Liver (tissue), 9 donors: ENCODE data around the gene CEP68. TPM values are rescaled to one million over a fixed set of nuclear protein-coding genes. Genes with fewer than 3 reads are reported as not detected.
A peak's percentile ranks its signal among the peaks of the same experiment; 100 is the strongest.

Experiments
- DNase-seq: peaks from one replicate; pipeline ENCODE4 v3.0.0-alpha.2; 2017; ENCODE audit warnings: low spot score
- H3K27ac ChIP-seq, 2 donors: one replicate each; pipeline ENCODE4 v1.7.0; 2013; ENCODE audit warnings: inconsistent platforms in 2 of 2, low read length in 2 of 2, control low read depth in 1 of 2, low read depth in 1 of 2, mild to moderate bottlenecking in 1 of 2
- H3K27me3 ChIP-seq, 4 donors: one replicate each; pipeline versions ENCODE4 v1.6.1 to v1.7.0; 2013; ENCODE audit warnings: low read length in 3 of 4, inconsistent platforms in 1 of 4, mild to moderate bottlenecking in 1 of 4, moderate library complexity in 1 of 4; ENCODE audit not compliant: control insufficient read depth in 4 of 4, insufficient read depth in 4 of 4
- H3K36me3 ChIP-seq, 4 donors: one replicate each; pipeline versions ENCODE4 v1.6.1 to v1.7.0; 2013; ENCODE audit warnings: low read length in 3 of 4, mild to moderate bottlenecking in 3 of 4, low read depth in 1 of 4, moderate library complexity in 1 of 4; ENCODE audit not compliant: control insufficient read depth in 4 of 4, insufficient read depth in 3 of 4
- H3K4me1 ChIP-seq, 4 donors: one replicate each; pipeline versions ENCODE4 v1.6.1 to v1.7.0; 2013; ENCODE audit warnings: low read length in 3 of 4, mild to moderate bottlenecking in 3 of 4, moderate library complexity in 1 of 4; ENCODE audit not compliant: control insufficient read depth in 4 of 4, insufficient read depth in 4 of 4
- H3K4me3 ChIP-seq, 3 donors: one replicate each; pipeline versions ENCODE4 v1.6.1 to v1.7.0; 2013; ENCODE audit warnings: low read length in 3 of 3, control low read depth in 1 of 3, low read depth in 1 of 3, mild to moderate bottlenecking in 1 of 3
- H3K9ac ChIP-seq, 2 donors: one replicate each; pipeline ENCODE4 v1.7.0; 2013; ENCODE audit warnings: low read length in 2 of 2, mild to moderate bottlenecking in 2 of 2, moderate library complexity in 2 of 2, control low read depth in 1 of 2, low read depth in 1 of 2
- H3K9me3 ChIP-seq, 4 donors: one replicate each; pipeline versions ENCODE4 v1.6.1 to v1.7.0; 2013; ENCODE audit warnings: low read length in 3 of 4; ENCODE audit not compliant: control insufficient read depth in 4 of 4
- EGR1 ChIP-seq, 2 donors: IDR thresholded peaks; 2 replicates each; pipeline ENCODE4 v1.6.1; 2016 to 2018; ENCODE audit warnings: antibody characterized with exemption in 2 of 2, low read depth in 2 of 2
- FOXA1 ChIP-seq: IDR thresholded peaks from 2 replicates; pipeline ENCODE4 v1.6.1; 2016; ENCODE audit warnings: antibody characterized with exemption
- FOXA2 ChIP-seq: IDR thresholded peaks from 2 replicates; pipeline ENCODE4 v1.6.1; 2016; ENCODE audit warnings: antibody characterized with exemption
- GABPA ChIP-seq, 2 donors: IDR thresholded peaks in 1 of 2; conservative IDR thresholded peaks in 1 of 2; 2 replicates each; pipeline ENCODE4 v1.6.1; 2016; ENCODE audit warnings: antibody characterized with exemption in 2 of 2, mild to moderate bottlenecking in 1 of 2, moderate library complexity in 1 of 2
- HNF4A ChIP-seq, 2 donors: conservative IDR thresholded peaks; 2 replicates each; pipeline ENCODE4 v1.6.1; 2016; ENCODE audit warnings: antibody characterized with exemption in 2 of 2, mild to moderate bottlenecking in 2 of 2
- HNF4G ChIP-seq: IDR thresholded peaks from 2 replicates; pipeline ENCODE4 v1.6.1; 2016; ENCODE audit warnings: antibody characterized with exemption
- JUND ChIP-seq, 2 donors: IDR thresholded peaks; 2 replicates each; pipeline ENCODE4 v1.6.1; 2016; ENCODE audit warnings: antibody characterized with exemption in 2 of 2
- NR2F2 ChIP-seq: IDR thresholded peaks from 2 replicates; pipeline ENCODE4 v1.6.1; 2016; ENCODE audit warnings: antibody characterized with exemption
- RAD21 ChIP-seq, 2 donors: IDR thresholded peaks; 2 replicates each; pipeline ENCODE4 v1.6.1; 2016; ENCODE audit warnings: antibody characterized with exemption in 2 of 2, mild to moderate bottlenecking in 2 of 2
- RXRA ChIP-seq, 2 donors: IDR thresholded peaks; 2 replicates each; pipeline ENCODE4 v1.6.1; 2017 to 2018; ENCODE audit warnings: antibody characterized with exemption in 2 of 2, mild to moderate bottlenecking in 1 of 2
- SP1 ChIP-seq: IDR thresholded peaks from 2 replicates; pipeline ENCODE4 v1.6.1; 2018; ENCODE audit warnings: antibody characterized with exemption, mild to moderate bottlenecking
- TAF1 ChIP-seq: conservative IDR thresholded peaks from 2 replicates; pipeline ENCODE4 v1.6.1; 2016; ENCODE audit warnings: antibody characterized with exemption, mild to moderate bottlenecking
- YY1 ChIP-seq: IDR thresholded peaks from 2 replicates; pipeline ENCODE4 v1.6.1; 2016; ENCODE audit warnings: antibody characterized with exemption, mild to moderate bottlenecking
- WGBS: extraction: QIAGEN DNeasy Blood & Tissue Kit; methylation state at CpG from one replicate; pipeline ENCODE4 v1.1.7; 2013; 5-methylcytosine and 5-hydroxymethylcytosine counted together
- polyA plus RNA-seq, 2 donors: library from polyadenylated mRNA; stranded (reverse) in 1 of 2; unstranded in 1 of 2; fragments of 200-250 nt in 1 of 2; fragments of >200 nt in 1 of 2; fragmentation: Nextera tagmentation in 1 of 2; extraction: Ambion mirVana in 1 of 2; gene quantifications; one replicate each; pipeline versions ENCODE4 v1.2.1 to v1.2.3, GENCODE V29; 2013 to 2015
- total RNA-seq, 2 donors: library from RNA; depleted of rRNA; stranded (reverse); fragments of >200 nt; gene quantifications; one replicate each; pipeline ENCODE4 v1.2.3, GENCODE V29; 2014
- TF ChIP-seq, protein P1 (sequence below): fragments of 150-350 bp; IDR thresholded peaks from 2 replicates; pipeline ENCODE4 v1.5.1; 2017; ENCODE audit warnings: improper control_type of control experiment, low read depth, low read length; ENCODE audit not compliant: missing input control
- TF ChIP-seq, protein P2 (sequence below): IDR thresholded peaks from 2 replicates; pipeline ENCODE4 v1.6.1; 2016; ENCODE audit warnings: antibody characterized with exemption
- TF ChIP-seq, protein P3 (sequence below): IDR thresholded peaks from 2 replicates; pipeline ENCODE4 v1.6.1; 2016; ENCODE audit warnings: antibody characterized with exemption
- TF ChIP-seq, protein P4 (sequence below): IDR thresholded peaks from 2 replicates; pipeline ENCODE4 v1.6.1; 2016; ENCODE audit warnings: antibody characterized with exemption
- TF ChIP-seq, protein P5 (sequence below): IDR thresholded peaks from 2 replicates; pipeline ENCODE4 v1.6.1; 2016; ENCODE audit warnings: antibody characterized with exemption, mild to moderate bottlenecking
- donor health status: healthy.
- donor health status: healthy.
- donor health status: healthy.
- donor health status: healthy.
- donor health status: healthy.

Gene CEP68
- total and polyA plus RNA-seq, 4 donors = 2.1 to 5.8 (median 4.1) TPM

DNA sequence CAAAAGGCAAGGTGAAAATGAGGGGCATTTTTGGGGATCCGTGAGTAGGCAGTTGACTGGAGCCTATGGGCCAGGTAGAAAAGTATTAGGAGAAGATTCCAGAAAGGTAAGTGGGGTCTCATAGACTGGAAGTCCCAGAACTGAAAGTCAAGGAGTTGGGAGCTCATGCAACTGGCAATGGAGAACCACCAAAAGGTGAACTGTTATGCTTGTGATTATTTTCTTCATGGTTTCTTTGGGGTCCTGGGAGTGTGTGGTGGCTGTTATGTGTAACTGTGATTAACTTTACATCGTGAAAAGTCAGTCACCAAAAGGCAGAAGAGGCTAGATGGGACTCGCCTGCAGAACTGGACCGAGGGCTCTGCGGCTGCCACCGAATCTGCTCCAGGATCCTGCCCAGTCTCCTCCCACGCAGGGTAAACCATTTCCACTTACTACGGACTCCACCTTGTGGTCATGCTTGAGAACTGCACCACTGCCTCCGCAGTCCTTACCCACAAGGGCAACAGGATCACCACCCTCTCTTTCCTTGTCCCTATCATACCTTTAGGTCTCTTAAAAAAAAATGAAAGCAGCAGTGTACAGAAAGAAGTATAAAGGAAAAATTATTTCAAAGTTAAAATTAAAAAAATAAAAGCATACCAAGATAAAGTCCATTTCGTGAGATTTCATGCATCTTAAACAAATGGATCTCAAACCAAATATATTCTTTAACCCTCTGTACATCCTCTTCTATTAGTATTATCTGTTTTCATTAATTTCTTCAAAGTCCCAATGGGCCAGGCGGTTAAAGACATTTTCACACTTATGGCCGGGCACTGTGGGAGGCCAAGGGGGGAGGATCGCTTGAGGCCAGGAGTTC lies 15.6 kb upstream of the CEP68 start:
- TF ChIP-seq, protein P1, sequence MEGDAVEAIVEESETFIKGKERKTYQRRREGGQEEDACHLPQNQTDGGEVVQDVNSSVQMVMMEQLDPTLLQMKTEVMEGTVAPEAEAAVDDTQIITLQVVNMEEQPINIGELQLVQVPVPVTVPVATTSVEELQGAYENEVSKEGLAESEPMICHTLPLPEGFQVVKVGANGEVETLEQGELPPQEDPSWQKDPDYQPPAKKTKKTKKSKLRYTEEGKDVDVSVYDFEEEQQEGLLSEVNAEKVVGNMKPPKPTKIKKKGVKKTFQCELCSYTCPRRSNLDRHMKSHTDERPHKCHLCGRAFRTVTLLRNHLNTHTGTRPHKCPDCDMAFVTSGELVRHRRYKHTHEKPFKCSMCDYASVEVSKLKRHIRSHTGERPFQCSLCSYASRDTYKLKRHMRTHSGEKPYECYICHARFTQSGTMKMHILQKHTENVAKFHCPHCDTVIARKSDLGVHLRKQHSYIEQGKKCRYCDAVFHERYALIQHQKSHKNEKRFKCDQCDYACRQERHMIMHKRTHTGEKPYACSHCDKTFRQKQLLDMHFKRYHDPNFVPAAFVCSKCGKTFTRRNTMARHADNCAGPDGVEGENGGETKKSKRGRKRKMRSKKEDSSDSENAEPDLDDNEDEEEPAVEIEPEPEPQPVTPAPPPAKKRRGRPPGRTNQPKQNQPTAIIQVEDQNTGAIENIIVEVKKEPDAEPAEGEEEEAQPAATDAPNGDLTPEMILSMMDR = peak; percentile 99
- no peak for TF ChIP-seq TAF1
- TF ChIP-seq SP1 = no peak
- TF ChIP-seq, protein P2, sequence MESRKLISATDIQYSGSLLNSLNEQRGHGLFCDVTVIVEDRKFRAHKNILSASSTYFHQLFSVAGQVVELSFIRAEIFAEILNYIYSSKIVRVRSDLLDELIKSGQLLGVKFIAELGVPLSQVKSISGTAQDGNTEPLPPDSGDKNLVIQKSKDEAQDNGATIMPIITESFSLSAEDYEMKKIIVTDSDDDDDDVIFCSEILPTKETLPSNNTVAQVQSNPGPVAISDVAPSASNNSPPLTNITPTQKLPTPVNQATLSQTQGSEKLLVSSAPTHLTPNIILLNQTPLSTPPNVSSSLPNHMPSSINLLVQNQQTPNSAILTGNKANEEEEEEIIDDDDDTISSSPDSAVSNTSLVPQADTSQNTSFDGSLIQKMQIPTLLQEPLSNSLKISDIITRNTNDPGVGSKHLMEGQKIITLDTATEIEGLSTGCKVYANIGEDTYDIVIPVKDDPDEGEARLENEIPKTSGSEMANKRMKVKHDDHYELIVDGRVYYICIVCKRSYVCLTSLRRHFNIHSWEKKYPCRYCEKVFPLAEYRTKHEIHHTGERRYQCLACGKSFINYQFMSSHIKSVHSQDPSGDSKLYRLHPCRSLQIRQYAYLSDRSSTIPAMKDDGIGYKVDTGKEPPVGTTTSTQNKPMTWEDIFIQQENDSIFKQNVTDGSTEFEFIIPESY = no peak
- TF ChIP-seq YY1 = peak; percentile 31
- TF ChIP-seq FOXA1 = no peak
- no peak for TF ChIP-seq NR2F2
- TF ChIP-seq HNF4A (conservative IDR thresholded peaks at IDR 0.05) = no peak
- TF ChIP-seq RAD21 (IDR thresholded peaks at IDR 0.05) = peak; percentile 97 to 98
- TF ChIP-seq, protein P3, sequence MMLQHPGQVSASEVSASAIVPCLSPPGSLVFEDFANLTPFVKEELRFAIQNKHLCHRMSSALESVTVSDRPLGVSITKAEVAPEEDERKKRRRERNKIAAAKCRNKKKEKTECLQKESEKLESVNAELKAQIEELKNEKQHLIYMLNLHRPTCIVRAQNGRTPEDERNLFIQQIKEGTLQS = no peak
- no peak for TF ChIP-seq JUND (IDR thresholded peaks at IDR 0.05)
- TF ChIP-seq, protein P4, sequence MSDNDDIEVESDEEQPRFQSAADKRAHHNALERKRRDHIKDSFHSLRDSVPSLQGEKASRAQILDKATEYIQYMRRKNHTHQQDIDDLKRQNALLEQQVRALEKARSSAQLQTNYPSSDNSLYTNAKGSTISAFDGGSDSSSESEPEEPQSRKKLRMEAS = no peak
- TF ChIP-seq FOXA2 = peak; percentile 8
- TF ChIP-seq GABPA (IDR thresholded peaks at IDR 0.05 in 1 of 2, conservative IDR thresholded peaks at IDR 0.05 in 1 of 2) = no peak
- TF ChIP-seq EGR1 (IDR thresholded peaks at IDR 0.05; ENCODE audit: low read depth in 2 of 2) = peak; percentile 94 to 95
- TF ChIP-seq, protein P5, sequence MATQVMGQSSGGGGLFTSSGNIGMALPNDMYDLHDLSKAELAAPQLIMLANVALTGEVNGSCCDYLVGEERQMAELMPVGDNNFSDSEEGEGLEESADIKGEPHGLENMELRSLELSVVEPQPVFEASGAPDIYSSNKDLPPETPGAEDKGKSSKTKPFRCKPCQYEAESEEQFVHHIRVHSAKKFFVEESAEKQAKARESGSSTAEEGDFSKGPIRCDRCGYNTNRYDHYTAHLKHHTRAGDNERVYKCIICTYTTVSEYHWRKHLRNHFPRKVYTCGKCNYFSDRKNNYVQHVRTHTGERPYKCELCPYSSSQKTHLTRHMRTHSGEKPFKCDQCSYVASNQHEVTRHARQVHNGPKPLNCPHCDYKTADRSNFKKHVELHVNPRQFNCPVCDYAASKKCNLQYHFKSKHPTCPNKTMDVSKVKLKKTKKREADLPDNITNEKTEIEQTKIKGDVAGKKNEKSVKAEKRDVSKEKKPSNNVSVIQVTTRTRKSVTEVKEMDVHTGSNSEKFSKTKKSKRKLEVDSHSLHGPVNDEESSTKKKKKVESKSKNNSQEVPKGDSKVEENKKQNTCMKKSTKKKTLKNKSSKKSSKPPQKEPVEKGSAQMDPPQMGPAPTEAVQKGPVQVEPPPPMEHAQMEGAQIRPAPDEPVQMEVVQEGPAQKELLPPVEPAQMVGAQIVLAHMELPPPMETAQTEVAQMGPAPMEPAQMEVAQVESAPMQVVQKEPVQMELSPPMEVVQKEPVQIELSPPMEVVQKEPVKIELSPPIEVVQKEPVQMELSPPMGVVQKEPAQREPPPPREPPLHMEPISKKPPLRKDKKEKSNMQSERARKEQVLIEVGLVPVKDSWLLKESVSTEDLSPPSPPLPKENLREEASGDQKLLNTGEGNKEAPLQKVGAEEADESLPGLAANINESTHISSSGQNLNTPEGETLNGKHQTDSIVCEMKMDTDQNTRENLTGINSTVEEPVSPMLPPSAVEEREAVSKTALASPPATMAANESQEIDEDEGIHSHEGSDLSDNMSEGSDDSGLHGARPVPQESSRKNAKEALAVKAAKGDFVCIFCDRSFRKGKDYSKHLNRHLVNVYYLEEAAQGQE = no peak
- peak in 1 of 2 donors; percentile 30 for TF ChIP-seq RXRA (IDR thresholded peaks at IDR 0.05)
- TF ChIP-seq HNF4G = no peak
- Histone ChIP-seq H3K27me3 (no peaks in the 10 kb centered on the region), H3K36me3 (no peaks in the 10 kb centered on the region), H3K9ac (peak overlapping the region in 1 of 2 donors; percentile 39), H3K4me3 (no peak overlapping the region), H3K9me3 (peaks cover 0 to 3% (median 0%) of the 10 kb centered on the region in 4 donors), H3K27ac (no peak overlapping the region), H3K4me1 (peaks cover 0 to 5% (median 4%) of the 10 kb centered on the region in 4 donors)
- DNase-seq = peak; percentile 78
- 27% methylated on average over 13 of the region's 13 CpGs for WGBS
